ENCODE data around the gene GRIK5. TPM values are rescaled to one million over a fixed set of nuclear protein-coding genes. Genes with fewer than 3 reads are reported as not detected.
A peak's percentile ranks its signal among the peaks of the same experiment; 100 is the strongest.

The GRIK5 gene
- total and polyA plus RNA-seq, 5 experiments from 2014 or later = 0.25 to 0.34 TPM; not detected in 3

DNA sequence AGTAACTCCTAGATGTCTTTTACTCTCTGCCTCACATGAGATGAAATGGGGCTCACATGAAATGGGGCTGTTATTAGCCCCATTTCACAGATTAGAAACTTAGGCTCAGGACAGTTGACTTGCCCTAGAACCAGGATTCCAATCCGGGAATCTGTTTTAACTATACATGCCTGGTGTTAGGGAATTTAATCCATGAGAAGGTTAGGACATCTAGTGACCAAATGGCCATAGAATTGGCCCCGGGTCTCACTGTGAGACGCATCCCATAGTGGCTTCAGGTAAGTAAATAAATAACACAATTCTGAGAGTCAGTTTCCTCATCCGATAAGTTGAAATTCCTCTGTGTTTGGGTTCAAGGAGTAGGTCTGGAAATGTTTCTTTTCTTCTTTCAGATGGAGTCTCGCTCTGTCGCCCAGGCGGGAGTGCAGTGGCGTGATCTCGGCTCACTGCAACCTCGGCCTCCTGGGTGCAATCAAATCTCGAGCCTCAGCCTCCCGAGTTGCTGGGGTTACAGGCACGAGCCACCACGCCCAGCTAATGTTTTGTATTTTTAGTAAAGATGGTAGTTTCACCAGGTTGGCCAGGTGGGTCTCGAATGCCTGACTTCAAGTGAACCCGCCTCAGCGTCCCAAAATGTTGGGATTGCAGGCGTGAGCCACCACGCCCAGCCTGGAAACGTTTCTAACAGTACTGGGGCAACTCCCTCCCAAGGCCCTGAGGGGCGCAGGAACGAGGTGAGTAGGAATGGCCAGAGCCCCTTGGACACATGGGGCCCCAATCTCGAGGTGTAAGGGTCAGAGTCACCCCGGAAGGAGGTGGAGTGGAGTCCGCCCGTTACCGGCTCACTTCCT is 4.7 kb upstream of the GRIK5 start:
- peaks cover 0 to 13% (median 0%) of the 10 kb centered on the region in 3 donors for H3K36me3 Mint-ChIP-seq
- POLR2A ChIA-PET = interaction anchor here (0.6 to 0.7 kb wide), 3 partner anchors 110 to 327 kb away, joined by 3 to 4 read pairs (median 3); no protein-coding TSS in a partner anchor
- peaks cover 0 to 9% (median 0%) of the 10 kb centered on the region in 5 donors for H3K27me3 Mint-ChIP-seq
- peak in 1 of 10 donors; percentile 7 for DNase-seq
- no peak for ATAC-seq
- no peaks in the 10 kb centered on the region for H3K9me3 Mint-ChIP-seq
- peak overlapping the region; percentile 93 to 99 (median 98) for H3K4me3 Mint-ChIP-seq
- H3K27ac Mint-ChIP-seq = peak overlapping the region; percentile 98 to 100 (median 100)
- peaks cover 29 to 40% (median 36%) of the 10 kb centered on the region in 4 donors for H3K4me1 Mint-ChIP-seq

DNA sequence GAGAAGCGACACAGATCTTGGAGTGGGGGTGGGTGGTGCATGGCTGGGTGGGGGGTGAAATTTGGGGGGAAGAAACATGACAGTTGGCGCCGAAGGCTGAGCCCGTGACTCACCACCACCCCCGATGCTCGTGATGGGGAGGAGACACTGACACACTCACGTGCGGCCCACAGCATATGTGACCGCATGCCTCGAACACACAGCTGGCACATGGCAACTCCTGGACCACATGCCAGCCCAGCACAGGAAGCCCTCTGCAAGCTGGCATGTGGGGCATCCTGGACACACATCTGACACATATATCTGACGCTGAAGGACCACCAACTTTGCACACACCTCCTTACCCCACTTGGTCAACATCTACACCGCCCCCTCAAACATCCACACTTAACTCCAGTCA is 1.2 kb upstream of the GRIK5 start:
- DNase-seq (no peak), ATAC-seq (no peak)
- Mint-ChIP-seq H3K36me3 (no peaks in the 10 kb centered on the region), H3K9me3 (no peaks in the 10 kb centered on the region), H3K27me3 (peaks cover 0 to 9% (median 0%) of the 10 kb centered on the region in 5 donors), H3K27ac (peak overlapping the region in 5 of 10 donors; percentile 49 to 71 (median 51)), H3K4me3 (no peak overlapping the region), H3K4me1 (peaks cover 10 to 18% (median 14%) of the 10 kb centered on the region in 4 donors)
- POLR2A ChIA-PET = interaction anchor here (0.8 kb wide), 1 partner anchor 19 kb away, joined by 4 read pairs; no protein-coding TSS in a partner anchor

DNA sequence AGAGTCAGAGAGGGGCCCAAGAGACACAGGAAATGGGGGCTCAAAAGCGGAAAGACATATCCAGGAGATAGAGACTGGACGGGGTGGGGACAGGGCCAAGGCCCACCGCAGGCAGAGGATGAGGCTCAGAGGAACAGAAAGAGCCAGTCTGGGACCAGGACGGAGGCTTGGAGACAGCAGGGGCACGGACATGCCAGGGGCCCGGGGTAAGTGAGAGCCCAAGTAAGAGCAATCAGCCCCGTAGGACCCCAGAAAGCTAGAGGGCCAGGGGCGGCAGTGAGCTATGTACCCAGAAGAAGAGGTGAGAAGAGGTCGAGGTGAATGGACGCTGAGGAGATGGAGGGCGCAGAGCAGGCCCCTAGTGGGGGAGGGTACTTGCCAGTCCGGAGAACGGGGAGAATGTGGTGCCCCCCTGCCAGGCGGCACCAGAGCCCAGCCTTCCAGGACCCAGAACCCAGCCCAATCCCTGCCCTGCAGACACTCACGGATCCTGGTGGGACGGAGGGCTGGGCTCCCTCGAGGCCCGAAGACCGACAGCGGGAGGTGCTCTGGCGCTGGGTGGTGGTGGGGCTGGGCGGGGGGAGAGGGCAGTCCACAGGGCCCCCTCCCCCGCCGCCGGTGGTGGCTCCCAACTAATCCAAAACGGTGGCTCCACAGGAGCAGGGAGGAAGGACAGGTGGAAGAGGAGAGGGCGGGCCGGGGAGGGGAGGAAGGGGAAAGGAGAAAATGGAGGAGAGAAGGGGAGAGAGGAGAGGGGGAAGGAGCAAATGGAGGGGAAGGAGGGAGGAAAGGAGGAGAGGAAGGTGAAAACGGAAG is 1.0 kb downstream of the GRIK5 start:
- ATAC-seq (no peak), DNase-seq (no peak)
- Mint-ChIP-seq H3K27ac (no peak overlapping the region), H3K27me3 (peaks cover 0 to 20% (median 7%) of the 10 kb centered on the region in 5 donors), H3K9me3 (no peaks in the 10 kb centered on the region), H3K4me1 (peaks cover 0 to 3% (median under 1%) of the 10 kb centered on the region in 4 donors), H3K36me3 (no peaks in the 10 kb centered on the region), H3K4me3 (no peak overlapping the region)
- POLR2A ChIA-PET = interaction anchor here (0.6 kb wide), 1 partner anchor 98 kb away, joined by 4 read pairs; no protein-coding TSS in a partner anchor

DNA sequence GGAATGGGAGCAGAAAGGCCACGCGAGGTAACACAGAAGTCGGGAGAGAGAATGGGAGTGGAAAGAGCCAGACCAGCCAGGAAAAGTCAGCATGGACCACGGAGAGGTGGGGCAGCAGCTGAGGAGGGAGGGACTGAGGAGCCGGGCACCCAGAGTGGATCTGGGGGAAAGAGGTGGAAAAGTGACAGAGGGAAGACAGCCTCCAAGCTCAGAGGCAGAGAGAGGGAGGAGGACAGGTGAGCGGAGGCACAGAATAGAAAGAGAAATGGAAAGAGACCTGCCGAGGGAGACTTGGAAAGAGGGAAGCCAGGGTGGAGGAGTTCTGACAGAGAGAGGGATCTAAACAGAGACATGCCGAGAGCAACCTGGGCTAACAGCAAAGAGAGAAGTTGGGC is 1.6 kb downstream of the GRIK5 start:
- ATAC-seq = no peak
- POLR2A ChIA-PET = no interaction called here
- Mint-ChIP-seq H3K4me3 (no peak overlapping the region), H3K9me3 (no peaks in the 10 kb centered on the region), H3K36me3 (no peaks in the 10 kb centered on the region), H3K4me1 (peaks cover 0 to 3% (median under 1%) of the 10 kb centered on the region in 4 donors), H3K27me3 (peaks cover 0 to 23% (median 10%) of the 10 kb centered on the region in 5 donors), H3K27ac (no peak overlapping the region)
- no peak for DNase-seq

DNA sequence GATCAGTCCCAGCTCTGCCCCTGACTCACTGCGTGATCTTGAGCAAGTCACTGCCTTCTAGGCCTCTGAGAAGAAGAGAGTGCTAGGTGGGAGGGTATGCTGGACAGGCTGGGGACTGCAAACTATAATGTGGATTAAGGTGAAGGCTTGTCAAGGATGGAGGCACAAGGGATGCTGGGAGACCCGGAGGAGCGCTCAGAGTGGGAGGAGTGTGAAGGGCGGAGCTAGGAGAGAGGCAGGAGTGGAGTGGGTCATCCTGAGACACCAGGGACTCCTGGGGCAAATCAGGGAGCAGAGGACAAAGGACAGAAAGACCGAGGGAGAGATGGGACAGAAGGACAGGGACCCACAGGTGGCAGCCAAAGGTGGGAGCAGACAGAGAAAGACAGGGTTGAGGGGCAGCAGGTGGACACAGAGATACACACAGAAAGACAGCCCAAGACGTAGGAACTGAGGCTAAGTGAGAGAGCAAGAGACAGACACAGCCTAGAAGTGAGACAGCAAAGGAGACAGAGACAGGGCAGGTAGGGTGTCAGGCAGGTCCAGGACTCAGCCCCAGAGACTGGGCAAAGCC is 2.6 kb downstream of the GRIK5 start:
- POLR2A ChIA-PET = no interaction called here
- Mint-ChIP-seq H3K9me3 (no peaks in the 10 kb centered on the region), H3K27me3 (peaks cover 0 to 23% (median 13%) of the 10 kb centered on the region in 5 donors), H3K36me3 (no peaks in the 10 kb centered on the region), H3K4me3 (no peak overlapping the region), H3K4me1 (peaks cover 0 to 3% (median under 1%) of the 10 kb centered on the region in 4 donors), H3K27ac (no peak overlapping the region)
- no peak for ATAC-seq
- no peak for DNase-seq

DNA sequence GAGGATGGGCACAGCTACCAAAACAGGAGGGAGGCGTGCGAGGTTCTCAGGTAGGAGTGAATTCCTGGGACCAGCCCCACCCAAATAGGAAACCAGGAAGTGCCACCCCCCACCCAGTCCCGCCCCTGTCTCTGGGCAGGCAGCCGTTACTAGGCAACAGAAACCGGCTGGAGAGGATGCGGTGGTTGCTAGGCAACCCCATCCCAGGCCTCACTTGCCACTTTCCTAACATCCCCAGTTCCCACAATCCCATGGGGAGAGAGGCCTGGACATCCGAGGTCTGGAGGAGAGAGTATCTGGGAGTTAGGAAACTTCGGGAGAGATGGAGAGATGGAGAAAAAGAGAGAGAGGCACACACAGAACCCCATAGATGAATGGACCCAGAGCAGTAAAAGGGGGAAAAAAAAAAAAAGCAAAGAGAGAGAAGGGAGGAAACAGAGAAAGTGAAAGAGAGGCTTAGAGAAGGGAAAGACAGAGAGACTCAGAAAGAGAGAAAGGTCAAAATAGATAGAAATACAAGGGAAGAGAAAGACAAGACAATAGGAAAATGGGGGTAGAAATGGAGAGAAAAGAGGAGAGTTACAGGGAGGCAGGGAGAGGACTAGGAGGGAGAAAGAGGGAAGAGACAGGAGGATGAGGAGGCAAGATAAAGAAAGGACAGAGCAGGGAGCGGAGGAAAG is 3.8 kb downstream of the GRIK5 start:
- Mint-ChIP-seq H3K27me3 (peaks cover 0 to 21% (median 13%) of the 10 kb centered on the region in 5 donors), H3K9me3 (no peaks in the 10 kb centered on the region), H3K36me3 (no peaks in the 10 kb centered on the region), H3K4me1 (peaks cover 0 to 3% (median 0%) of the 10 kb centered on the region in 4 donors), H3K27ac (no peak overlapping the region), H3K4me3 (no peak overlapping the region)
- POLR2A ChIA-PET = no interaction called here
- no peak for DNase-seq
- ATAC-seq = no peak

DNA sequence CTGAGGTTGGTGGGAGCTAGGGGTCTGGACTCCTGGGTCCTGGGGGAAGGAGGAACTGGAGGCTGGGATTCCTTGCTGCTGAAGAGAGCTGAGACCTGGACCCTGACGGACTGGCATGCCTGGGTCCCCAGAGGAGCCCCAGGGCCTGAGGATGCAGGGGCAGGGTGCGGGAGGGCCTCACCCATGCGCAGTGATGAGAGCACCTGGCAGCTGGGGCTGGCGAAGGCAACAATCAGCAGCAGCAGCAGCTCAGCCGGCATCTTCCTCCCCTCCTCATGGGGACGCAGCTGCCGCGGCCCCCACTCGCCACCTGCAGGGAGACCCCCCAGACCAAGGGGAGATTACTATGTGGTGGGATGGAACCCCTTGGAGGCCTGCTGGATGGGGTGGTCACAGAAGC is 4.5 kb downstream of the GRIK5 start:
- Mint-ChIP-seq H3K4me3 (no peak overlapping the region), H3K27ac (no peak overlapping the region), H3K36me3 (no peaks in the 10 kb centered on the region), H3K27me3 (peaks cover 0 to 18% (median 13%) of the 10 kb centered on the region in 5 donors), H3K9me3 (no peaks in the 10 kb centered on the region), H3K4me1 (peaks cover 0 to 2% (median 0%) of the 10 kb centered on the region in 4 donors)
- ATAC-seq = no peak
- POLR2A ChIA-PET = no interaction called here
- no peak for DNase-seq

DNA sequence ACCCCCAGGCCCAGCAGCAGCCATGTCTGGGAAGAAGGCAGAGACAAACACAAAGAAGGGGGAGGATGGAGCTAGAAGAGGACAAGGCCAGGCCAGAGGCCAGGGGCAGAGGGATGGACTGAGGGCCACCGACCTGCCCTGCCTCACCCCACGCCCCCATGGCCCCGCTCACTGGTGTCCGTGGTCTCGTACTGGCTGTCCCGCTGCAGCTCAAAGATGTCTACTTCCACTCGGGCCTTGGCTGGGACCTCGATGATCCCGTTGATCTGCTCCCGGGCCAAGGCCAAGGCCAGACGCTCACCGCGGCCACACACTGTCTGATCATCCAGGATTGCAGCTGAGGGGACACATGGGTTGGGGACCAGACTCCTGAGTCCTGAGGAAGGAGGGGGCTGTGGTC is 5.0 kb downstream of the GRIK5 start:
- Mint-ChIP-seq H3K4me1 (no peaks in the 10 kb centered on the region), H3K4me3 (no peak overlapping the region), H3K36me3 (no peaks in the 10 kb centered on the region), H3K27ac (no peak overlapping the region), H3K27me3 (peaks cover 0 to 16% (median 13%) of the 10 kb centered on the region in 5 donors), H3K9me3 (no peaks in the 10 kb centered on the region)
- ATAC-seq (no peak), DNase-seq (no peak)
- POLR2A ChIA-PET = interaction anchor here (0.6 kb wide), 1 partner anchor 35 kb away, joined by 5 read pairs; no protein-coding TSS in a partner anchor

DNA sequence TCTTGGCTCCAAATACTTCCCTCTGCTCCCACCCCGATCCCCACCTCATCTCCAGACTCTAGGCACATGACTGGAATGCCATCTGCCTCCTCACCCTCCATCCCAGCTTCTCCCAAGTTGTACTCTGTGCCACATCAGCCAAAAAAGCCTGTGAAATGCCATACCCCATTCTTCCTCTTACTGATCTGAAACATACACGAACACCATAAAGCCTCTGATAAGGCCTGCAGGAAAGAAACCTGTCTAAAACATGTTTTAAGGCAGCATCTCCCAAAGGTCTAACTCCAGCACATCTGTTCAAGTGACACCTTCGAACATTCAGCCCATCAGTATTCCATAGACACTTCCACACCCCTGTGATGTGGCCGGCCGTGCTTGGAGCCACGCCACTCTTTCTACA is 5.6 kb downstream of the GRIK5 start:
- Mint-ChIP-seq H3K9me3 (no peaks in the 10 kb centered on the region), H3K36me3 (no peaks in the 10 kb centered on the region), H3K4me1 (no peaks in the 10 kb centered on the region), H3K27me3 (peaks cover 0 to 20% (median 13%) of the 10 kb centered on the region in 5 donors), H3K4me3 (no peak overlapping the region), H3K27ac (no peak overlapping the region)
- DNase-seq (no peak), ATAC-seq (no peak)
- POLR2A ChIA-PET = no interaction called here

DNA sequence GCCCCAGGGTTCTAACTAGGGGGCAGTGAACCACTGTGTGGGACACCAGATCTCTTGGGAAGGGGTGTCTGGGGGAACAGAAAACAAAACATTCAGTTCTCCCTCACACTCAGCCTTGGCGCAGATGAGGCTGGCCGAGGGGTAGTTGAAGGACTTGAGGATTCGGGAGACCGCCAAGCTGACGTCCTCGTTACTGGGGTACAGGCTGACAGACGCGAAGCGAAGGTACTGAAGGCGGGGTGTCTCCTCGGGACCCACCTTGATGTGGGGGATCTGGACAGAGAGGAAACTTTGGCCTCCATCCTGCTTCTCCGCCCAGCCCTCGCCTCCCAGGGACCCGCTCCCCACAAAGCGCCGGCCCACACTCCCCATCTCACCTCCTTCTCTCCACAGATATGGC is 7.6 kb downstream of the GRIK5 start:
- POLR2A ChIA-PET = no interaction called here
- no peaks in the 10 kb centered on the region for H3K9me3 Mint-ChIP-seq
- H3K27ac Mint-ChIP-seq = no peak overlapping the region
- H3K27me3 Mint-ChIP-seq = peaks cover 0 to 20% (median 13%) of the 10 kb centered on the region in 5 donors
- ATAC-seq (no peak), DNase-seq (no peak)
- peaks cover 0 to 2% (median 0%) of the 10 kb centered on the region in 4 donors for H3K4me1 Mint-ChIP-seq
- no peaks in the 10 kb centered on the region for H3K36me3 Mint-ChIP-seq
- no peak overlapping the region for H3K4me3 Mint-ChIP-seq

DNA sequence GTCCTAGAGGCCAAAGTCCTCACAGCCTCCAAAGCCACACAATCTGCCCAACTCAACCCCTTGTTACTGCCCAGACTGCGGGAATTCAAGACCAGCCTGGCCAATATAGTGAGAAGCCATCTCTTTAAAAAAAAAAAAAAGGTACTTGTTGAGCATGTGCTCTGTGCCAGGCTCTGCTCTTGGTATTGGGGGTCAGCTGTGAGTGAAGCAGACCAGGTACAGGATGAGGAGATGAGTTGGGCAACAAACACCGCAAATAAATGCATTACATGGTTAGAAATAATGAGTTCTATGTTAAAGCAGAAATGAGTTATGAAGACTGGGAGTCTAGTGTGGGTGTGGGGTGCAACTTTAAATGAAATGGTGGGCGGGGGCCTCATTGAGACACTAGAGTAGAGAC is 9.9 kb downstream of the GRIK5 start:
- POLR2A ChIA-PET = no interaction called here
- Mint-ChIP-seq H3K27ac (peak overlapping the region in 1 of 10 donors; percentile 39), H3K4me1 (peaks cover 0 to 2% (median 0%) of the 10 kb centered on the region in 4 donors), H3K27me3 (peaks cover 0 to 16% (median 13%) of the 10 kb centered on the region in 5 donors), H3K4me3 (no peak overlapping the region), H3K36me3 (no peaks in the 10 kb centered on the region), H3K9me3 (no peaks in the 10 kb centered on the region)
- ATAC-seq (no peak), DNase-seq (no peak)

DNA sequence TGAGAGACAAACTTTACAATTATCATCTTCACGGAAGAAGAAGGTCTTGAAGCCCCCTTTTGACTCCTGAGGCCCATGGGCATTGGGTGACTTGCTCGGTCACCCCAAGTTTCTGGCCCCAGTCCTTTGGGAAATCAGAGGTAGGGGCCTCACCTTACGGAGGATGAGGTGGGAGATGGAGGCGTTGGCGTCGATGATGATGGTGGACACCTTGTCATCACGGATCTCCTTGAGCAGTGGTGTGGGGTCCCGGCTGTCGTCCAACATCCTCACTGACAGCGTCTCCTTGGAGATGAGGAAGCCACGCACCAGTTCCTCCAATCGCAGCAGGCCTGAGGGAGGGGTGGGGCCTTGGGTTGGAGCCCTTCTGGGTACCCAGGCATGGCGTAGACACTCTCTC is 10.8 kb downstream of the GRIK5 start:
- POLR2A ChIA-PET = no interaction called here

More for the DNA sequence above, 10.8 kb downstream of the GRIK5 start:
- Mint-ChIP-seq H3K27me3 (peaks cover 0 to 9% (median 5%) of the 10 kb centered on the region in 5 donors), H3K4me3 (no peak overlapping the region), H3K27ac (peak overlapping the region in 1 of 10 donors; percentile 84), H3K4me1 (peaks cover 0 to 2% (median 0%) of the 10 kb centered on the region in 4 donors), H3K36me3 (no peaks in the 10 kb centered on the region), H3K9me3 (no peaks in the 10 kb centered on the region)
- ATAC-seq (no peak), DNase-seq (no peak)

Measured in naive thymus-derived CD8-positive, alpha-beta T cell (primary cell).